HepG2 (cell line): ENCODE results near the gene HELZ2. TPM values are rescaled to one million over a fixed set of nuclear protein-coding genes. Genes with fewer than 3 reads are reported as not detected.

Experiments
- KAT7 ChIP-seq: IDR thresholded peaks from 2 replicates; pipeline ENCODE4 v1.6.1; 2018; ENCODE audit warnings: borderline replicate concordance, missing compliant biosample characterization
- RARA ChIP-seq: IDR thresholded peaks from 2 replicates; pipeline ENCODE4 v1.6.1; 2016; ENCODE audit warnings: missing genetic modification reagents, missing compliant biosample characterization
- RELA ChIP-seq: sonication (generic); formaldehyde crosslinking; IDR thresholded peaks from 2 replicates; pipeline ENCODE4 v1.4.0; 2020; ENCODE audit warnings: missing genetic modification reagents
- SP140L ChIP-seq: sonication (generic); formaldehyde crosslinking; IDR thresholded peaks from 2 replicates; pipeline ENCODE4 v1.4.0; 2020; ENCODE audit warnings: missing genetic modification reagents, borderline replicate concordance
- TSC22D2 ChIP-seq: sonication (generic); formaldehyde crosslinking; IDR thresholded peaks from 2 replicates; pipeline ENCODE4 v1.5.1; 2020; ENCODE audit warnings: missing genetic modification reagents, mild to moderate bottlenecking, borderline replicate concordance
- XRCC5 ChIP-seq: fragments of 200-400 bp; formaldehyde crosslinking; optimal IDR thresholded peaks from 2 replicates; pipeline ENCODE3; 2017; ENCODE audit warnings: mild to moderate bottlenecking, low read length
- ZFP41 ChIP-seq: sonication (generic); formaldehyde crosslinking; IDR thresholded peaks from 2 replicates; pipeline ENCODE4 v1.4.0; 2020; ENCODE audit warnings: mild to moderate bottlenecking, missing genetic modification reagents, borderline replicate concordance
- ZKSCAN1 ChIP-seq: fragments of 150-350 bp; IDR thresholded peaks from 2 replicates; pipeline ENCODE4 v1.6.1; 2014; ENCODE audit warnings: low read length
- ZNF33B ChIP-seq: sonication (generic); formaldehyde crosslinking; IDR thresholded peaks from 2 replicates; pipeline ENCODE4 v1.5.1; 2020; ENCODE audit warnings: mild to moderate bottlenecking, missing genetic modification reagents
- ZNF484 ChIP-seq: sonication (generic); formaldehyde crosslinking; IDR thresholded peaks from 2 replicates; pipeline ENCODE4 v1.5.1; 2020; ENCODE audit warnings: mild to moderate bottlenecking, low read depth, missing genetic modification reagents, borderline replicate concordance
- ZNF660 ChIP-seq: sonication (generic); formaldehyde crosslinking; IDR thresholded peaks from 2 replicates; pipeline ENCODE4 v1.5.1; 2020; ENCODE audit warnings: mild to moderate bottlenecking, low read depth, missing genetic modification reagents, borderline replicate concordance
- ZNF746 ChIP-seq: sonication (generic); formaldehyde crosslinking; IDR thresholded peaks from 2 replicates; pipeline ENCODE4 v1.8.0; 2022; ENCODE audit warnings: mild to moderate bottlenecking, missing genetic modification reagents
- polyA plus RNA-seq, 8 experiments: library from polyadenylated mRNA; depleted of rRNA in 3 of 8; stranded (reverse) in 7 of 8; unstranded in 1 of 8; fragments of >200 nt; fragmentation: Illumina TruSeq in 4 of 8; extraction: Trizol in 4 of 8; gene quantifications; 2 replicates each; pipeline versions ENCODE4 v1.2.1 to v1.2.3, GENCODE V29; 2011 to 2016; ENCODE audit warnings: low read depth in 4 of 8, missing spikeins in 1 of 8, mixed read lengths in 1 of 8; ENCODE audit not compliant: insufficient read depth in 1 of 8
- total RNA-seq, 5 experiments: library from RNA; depleted of rRNA; stranded (reverse); fragments of >200 nt; fragmentation: Illumina TruSeq; extraction: Trizol; gene quantifications; 2 replicates each; pipeline ENCODE4 v1.2.3, GENCODE V29; 2016; ENCODE audit warnings: low read depth in 1 of 5
- TF ChIP-seq, protein P1 (sequence below): sonication (generic); formaldehyde crosslinking; IDR thresholded peaks from 2 replicates; pipeline ENCODE4 v1.4.0; 2020; ENCODE audit warnings: missing genetic modification reagents
- TF ChIP-seq, protein P2 (sequence below): sonication (generic); formaldehyde crosslinking; IDR thresholded peaks from 2 replicates; pipeline ENCODE4 v1.4.0; 2020; ENCODE audit warnings: missing genetic modification reagents
- TF ChIP-seq, protein P3 (sequence below): sonication (generic); formaldehyde crosslinking; IDR thresholded peaks from 2 replicates; pipeline ENCODE4 v1.8.0; 2023; ENCODE audit warnings: mild to moderate bottlenecking, missing genetic modification reagents
- TF ChIP-seq, protein P4 (sequence below): sonication (generic); formaldehyde crosslinking; IDR thresholded peaks from 2 replicates; pipeline ENCODE4 v1.4.0; 2020; ENCODE audit warnings: missing genetic modification reagents, borderline replicate concordance
- TF ChIP-seq, protein P5 (sequence below): IDR thresholded peaks from 2 replicates; pipeline ENCODE4 v1.6.1; 2016; ENCODE audit warnings: missing compliant biosample characterization, missing genetic modification reagents, borderline replicate concordance

Gene HELZ2
- total and polyA plus RNA-seq, 2 of the 13 experiments (the other 11 are each of a cell fraction or from before 2014, with no cell fraction given): 9.6 to 10.1 TPM

DNA sequence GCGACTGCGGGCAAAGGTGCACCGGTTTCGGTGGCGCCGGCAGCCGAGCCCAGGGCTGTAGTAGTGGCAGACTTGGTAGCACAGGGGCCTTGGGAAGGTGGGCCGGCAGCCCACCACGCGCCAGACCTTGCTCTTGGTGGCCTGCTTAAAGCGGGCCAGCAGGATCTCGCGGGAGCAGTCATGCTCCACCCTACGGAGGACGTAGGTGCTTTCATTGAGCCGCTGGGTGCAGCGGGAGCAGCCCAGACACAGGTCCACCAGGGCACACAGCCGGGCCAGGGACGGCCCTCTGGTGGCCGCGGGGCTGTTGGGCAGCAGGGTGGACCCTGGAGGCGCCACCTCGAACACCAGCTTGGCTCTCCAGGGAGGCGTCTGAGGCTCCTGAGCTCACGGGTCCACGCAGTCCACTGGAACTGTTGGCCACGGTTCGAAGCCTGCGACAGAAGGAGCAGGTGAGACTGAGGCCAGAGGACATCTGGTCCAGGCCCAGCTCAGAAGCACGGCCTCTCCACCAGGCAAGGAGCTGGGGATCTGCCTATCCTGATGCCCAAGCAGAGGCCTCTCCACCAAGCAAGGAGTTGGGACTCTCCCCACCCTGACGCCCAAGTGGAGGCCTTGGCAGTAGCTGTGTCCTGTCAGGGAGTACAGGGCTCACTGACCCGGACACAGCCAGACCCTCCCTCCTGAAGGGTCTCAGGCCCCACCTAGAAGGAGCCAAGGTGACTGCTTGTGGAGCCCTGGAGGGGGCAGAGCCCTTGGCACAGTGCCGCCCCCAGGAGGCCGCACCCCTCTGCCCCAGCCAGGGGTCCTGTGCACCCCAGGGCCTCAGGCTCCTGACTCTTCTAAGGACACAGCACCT is 1.0 kb downstream of the HELZ2 start (continued):
- TF ChIP-seq, protein P1, sequence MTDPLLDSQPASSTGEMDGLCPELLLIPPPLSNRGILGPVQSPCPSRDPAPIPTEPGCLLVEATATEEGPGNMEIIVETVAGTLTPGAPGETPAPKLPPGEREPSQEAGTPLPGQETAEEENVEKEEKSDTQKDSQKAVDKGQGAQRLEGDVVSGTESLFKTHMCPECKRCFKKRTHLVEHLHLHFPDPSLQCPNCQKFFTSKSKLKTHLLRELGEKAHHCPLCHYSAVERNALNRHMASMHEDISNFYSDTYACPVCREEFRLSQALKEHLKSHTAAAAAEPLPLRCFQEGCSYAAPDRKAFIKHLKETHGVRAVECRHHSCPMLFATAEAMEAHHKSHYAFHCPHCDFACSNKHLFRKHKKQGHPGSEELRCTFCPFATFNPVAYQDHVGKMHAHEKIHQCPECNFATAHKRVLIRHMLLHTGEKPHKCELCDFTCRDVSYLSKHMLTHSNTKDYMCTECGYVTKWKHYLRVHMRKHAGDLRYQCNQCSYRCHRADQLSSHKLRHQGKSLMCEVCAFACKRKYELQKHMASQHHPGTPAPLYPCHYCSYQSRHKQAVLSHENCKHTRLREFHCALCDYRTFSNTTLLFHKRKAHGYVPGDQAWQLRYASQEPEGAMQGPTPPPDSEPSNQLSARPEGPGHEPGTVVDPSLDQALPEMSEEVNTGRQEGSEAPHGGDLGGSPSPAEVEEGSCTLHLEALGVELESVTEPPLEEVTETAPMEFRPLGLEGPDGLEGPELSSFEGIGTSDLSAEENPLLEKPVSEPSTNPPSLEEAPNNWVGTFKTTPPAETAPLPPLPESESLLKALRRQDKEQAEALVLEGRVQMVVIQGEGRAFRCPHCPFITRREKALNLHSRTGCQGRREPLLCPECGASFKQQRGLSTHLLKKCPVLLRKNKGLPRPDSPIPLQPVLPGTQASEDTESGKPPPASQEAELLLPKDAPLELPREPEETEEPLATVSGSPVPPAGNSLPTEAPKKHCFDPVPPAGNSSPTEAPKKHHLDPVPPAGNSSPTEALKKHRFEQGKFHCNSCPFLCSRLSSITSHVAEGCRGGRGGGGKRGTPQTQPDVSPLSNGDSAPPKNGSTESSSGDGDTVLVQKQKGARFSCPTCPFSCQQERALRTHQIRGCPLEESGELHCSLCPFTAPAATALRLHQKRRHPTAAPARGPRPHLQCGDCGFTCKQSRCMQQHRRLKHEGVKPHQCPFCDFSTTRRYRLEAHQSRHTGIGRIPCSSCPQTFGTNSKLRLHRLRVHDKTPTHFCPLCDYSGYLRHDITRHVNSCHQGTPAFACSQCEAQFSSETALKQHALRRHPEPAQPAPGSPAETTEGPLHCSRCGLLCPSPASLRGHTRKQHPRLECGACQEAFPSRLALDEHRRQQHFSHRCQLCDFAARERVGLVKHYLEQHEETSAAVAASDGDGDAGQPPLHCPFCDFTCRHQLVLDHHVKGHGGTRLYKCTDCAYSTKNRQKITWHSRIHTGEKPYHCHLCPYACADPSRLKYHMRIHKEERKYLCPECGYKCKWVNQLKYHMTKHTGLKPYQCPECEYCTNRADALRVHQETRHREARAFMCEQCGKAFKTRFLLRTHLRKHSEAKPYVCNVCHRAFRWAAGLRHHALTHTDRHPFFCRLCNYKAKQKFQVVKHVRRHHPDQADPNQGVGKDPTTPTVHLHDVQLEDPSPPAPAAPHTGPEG (CRISPR knock-in tag): no peak
- TF ChIP-seq ZNF484 (CRISPR knock-in tag): no peak
- no peak for TF ChIP-seq ZNF33B (CRISPR knock-in tag)
- TF ChIP-seq XRCC5: peak; percentile 58
- no peak for TF ChIP-seq ZKSCAN1
- no peak for TF ChIP-seq KAT7
- TF ChIP-seq, protein P2, sequence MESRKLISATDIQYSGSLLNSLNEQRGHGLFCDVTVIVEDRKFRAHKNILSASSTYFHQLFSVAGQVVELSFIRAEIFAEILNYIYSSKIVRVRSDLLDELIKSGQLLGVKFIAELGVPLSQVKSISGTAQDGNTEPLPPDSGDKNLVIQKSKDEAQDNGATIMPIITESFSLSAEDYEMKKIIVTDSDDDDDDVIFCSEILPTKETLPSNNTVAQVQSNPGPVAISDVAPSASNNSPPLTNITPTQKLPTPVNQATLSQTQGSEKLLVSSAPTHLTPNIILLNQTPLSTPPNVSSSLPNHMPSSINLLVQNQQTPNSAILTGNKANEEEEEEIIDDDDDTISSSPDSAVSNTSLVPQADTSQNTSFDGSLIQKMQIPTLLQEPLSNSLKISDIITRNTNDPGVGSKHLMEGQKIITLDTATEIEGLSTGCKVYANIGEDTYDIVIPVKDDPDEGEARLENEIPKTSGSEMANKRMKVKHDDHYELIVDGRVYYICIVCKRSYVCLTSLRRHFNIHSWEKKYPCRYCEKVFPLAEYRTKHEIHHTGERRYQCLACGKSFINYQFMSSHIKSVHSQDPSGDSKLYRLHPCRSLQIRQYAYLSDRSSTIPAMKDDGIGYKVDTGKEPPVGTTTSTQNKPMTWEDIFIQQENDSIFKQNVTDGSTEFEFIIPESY: peak; percentile 100
- no peak for TF ChIP-seq TSC22D2
- TF ChIP-seq ZFP41 (CRISPR knock-in tag): no peak
- TF ChIP-seq, protein P3, sequence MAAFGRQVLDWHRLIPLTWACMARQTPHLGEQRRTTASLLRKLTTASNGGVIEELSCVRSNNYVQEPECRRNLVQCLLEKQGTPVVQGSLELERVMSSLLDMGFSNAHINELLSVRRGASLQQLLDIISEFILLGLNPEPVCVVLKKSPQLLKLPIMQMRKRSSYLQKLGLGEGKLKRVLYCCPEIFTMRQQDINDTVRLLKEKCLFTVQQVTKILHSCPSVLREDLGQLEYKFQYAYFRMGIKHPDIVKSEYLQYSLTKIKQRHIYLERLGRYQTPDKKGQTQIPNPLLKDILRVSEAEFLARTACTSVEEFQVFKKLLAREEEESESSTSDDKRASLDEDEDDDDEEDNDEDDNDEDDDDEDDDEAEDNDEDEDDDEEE: peak; percentile 44; the same call in 1 of the 2 replicates
- TF ChIP-seq ZNF660 (CRISPR knock-in tag): no peak
- TF ChIP-seq ZNF746: 0 out of 2 replicates have a peak, but pooled peaks have one; percentile 27
- TF ChIP-seq, protein P4, sequence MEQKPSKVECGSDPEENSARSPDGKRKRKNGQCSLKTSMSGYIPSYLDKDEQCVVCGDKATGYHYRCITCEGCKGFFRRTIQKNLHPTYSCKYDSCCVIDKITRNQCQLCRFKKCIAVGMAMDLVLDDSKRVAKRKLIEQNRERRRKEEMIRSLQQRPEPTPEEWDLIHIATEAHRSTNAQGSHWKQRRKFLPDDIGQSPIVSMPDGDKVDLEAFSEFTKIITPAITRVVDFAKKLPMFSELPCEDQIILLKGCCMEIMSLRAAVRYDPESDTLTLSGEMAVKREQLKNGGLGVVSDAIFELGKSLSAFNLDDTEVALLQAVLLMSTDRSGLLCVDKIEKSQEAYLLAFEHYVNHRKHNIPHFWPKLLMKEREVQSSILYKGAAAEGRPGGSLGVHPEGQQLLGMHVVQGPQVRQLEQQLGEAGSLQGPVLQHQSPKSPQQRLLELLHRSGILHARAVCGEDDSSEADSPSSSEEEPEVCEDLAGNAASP (CRISPR knock-in tag): no peak
- no peak for TF ChIP-seq RELA (CRISPR knock-in tag)
- TF ChIP-seq SP140L (CRISPR knock-in tag): no peak
- TF ChIP-seq, protein P5, sequence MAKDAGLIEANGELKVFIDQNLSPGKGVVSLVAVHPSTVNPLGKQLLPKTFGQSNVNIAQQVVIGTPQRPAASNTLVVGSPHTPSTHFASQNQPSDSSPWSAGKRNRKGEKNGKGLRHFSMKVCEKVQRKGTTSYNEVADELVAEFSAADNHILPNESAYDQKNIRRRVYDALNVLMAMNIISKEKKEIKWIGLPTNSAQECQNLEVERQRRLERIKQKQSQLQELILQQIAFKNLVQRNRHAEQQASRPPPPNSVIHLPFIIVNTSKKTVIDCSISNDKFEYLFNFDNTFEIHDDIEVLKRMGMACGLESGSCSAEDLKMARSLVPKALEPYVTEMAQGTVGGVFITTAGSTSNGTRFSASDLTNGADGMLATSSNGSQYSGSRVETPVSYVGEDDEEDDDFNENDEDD: no peak
- no peak for TF ChIP-seq RARA
